ENCODE results near the gene MEGF8. TPM values are rescaled to one million over a fixed set of nuclear protein-coding genes. Genes with fewer than 3 reads are reported as not detected.

MEGF8 gene
- total and polyA plus RNA-seq, 4 donors, result 6.0 to 21.7 (median 11.1) TPM

DNA sequence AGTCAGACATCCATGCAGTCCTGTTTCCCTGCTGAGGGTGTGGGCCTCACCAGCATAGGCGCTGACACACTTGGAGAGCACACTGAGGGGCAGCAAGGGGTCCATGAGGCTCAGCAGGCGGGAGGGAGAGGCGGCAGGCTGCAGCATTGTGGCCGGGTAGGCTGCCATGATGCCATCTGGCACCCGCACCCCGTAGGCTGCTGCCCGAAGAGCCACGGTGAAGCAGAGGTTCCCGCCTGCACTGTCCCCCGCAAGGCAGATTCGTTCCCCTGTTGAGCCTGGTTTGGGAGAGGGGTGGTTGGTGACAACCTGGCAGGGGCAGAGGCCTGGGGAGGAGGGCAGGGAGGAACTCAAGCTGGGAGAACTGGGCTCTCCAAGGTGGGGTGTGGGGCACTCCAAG lies 80.7 kb downstream of the MEGF8 start:
- DNase-seq (no peak), ATAC-seq (ENCODE audit: insufficient read depth, low FRiP score) (no peak)
- no peak overlapping the region for H3K4me3 ChIP-seq
- WGBS, 2 donors, result 96 to 98% methylated on average over 11 of the region's 11 CpGs
- no peak overlapping the region for H3K27ac ChIP-seq (ENCODE audit: low read depth in 1 of 2, low read length in 1 of 2)
- H3K4me1 ChIP-seq (ENCODE audit: control insufficient read depth in 5 of 5, insufficient read depth in 5 of 5, low read length in 5 of 5), result peaks cover 0 to 9% (median 2%) of the 10 kb centered on the region in 5 donors
- no peak overlapping the region for H3K9ac ChIP-seq (ENCODE audit: insufficient read depth in 1 of 2, low read length in 2 of 2)
- TF ChIP-seq CTCF (IDR thresholded peaks at IDR 0.05; ENCODE audit: control extremely low read depth, extremely low read depth), result no peak
- no peaks in the 10 kb centered on the region for H3K9me3 ChIP-seq (ENCODE audit: control insufficient read depth in 4 of 4, insufficient read depth in 3 of 4, low read length in 3 of 4)
- H3K27me3 ChIP-seq (ENCODE audit: control insufficient read depth in 3 of 3, insufficient read depth in 3 of 3, low read length in 2 of 3), result no peaks in the 10 kb centered on the region
- H3K36me3 ChIP-seq (ENCODE audit: control insufficient read depth in 4 of 4, insufficient read depth in 4 of 4, low read length in 4 of 4), result peaks cover 0 to 6% (median under 1%) of the 10 kb centered on the region in 4 donors

DNA sequence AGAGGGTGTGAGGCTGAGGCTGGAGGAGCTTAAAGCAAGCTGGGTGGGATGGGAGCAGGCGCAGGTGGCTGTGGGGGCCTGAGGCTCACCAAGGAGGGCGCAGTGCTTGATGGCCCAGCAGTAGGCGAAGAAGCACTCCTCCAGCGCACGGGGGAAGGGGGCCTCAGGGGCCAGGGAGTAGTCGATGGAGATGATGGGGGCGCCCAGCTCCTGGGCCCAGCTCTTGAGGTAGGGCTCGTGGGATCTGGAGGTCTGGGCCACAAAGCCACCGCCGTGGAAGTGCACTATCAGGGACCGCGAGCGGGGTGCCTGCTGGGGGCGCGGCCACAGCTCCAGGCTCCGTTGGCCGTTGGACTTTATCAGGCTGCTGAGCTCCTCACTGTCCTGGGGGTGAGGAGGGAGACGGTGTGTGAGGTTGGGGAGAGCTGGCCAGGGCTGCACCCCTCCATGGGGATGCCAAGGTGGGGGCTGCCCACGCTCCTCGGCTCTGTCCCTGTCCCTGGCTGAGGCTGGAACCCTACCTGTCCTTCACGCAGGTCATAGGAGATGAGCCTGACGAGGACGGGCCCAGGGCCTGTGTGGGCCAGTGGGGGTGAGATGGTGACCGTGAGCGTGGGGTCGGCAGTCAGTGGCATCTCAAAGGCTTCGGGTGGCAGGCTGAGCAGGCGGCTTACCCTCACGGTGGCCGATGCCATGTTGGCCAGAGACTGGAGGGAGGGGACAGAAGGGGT lies 81.8 kb downstream of the MEGF8 start:
- Histone ChIP-seq H3K4me1 (ENCODE audit: control insufficient read depth in 5 of 5, insufficient read depth in 5 of 5, low read length in 5 of 5) (peaks cover 0 to 9% (median 0%) of the 10 kb centered on the region in 5 donors), H3K9ac (ENCODE audit: insufficient read depth in 1 of 2, low read length in 2 of 2) (no peak overlapping the region), H3K36me3 (ENCODE audit: control insufficient read depth in 4 of 4, insufficient read depth in 4 of 4, low read length in 4 of 4) (peaks cover 0 to 6% (median under 1%) of the 10 kb centered on the region in 4 donors), H3K9me3 (ENCODE audit: control insufficient read depth in 4 of 4, insufficient read depth in 3 of 4, low read length in 3 of 4) (no peaks in the 10 kb centered on the region), H3K4me3 (no peak overlapping the region), H3K27me3 (ENCODE audit: control insufficient read depth in 3 of 3, insufficient read depth in 3 of 3, low read length in 2 of 3) (no peaks in the 10 kb centered on the region), H3K27ac (ENCODE audit: low read depth in 1 of 2, low read length in 1 of 2) (no peak overlapping the region)
- 95 to 98% methylated on average over 30 of the region's 30 CpGs for WGBS, 2 donors
- no peak for TF ChIP-seq CTCF (IDR thresholded peaks at IDR 0.05; ENCODE audit: control extremely low read depth, extremely low read depth)
- DNase-seq, result no peak
- no peak for ATAC-seq (ENCODE audit: insufficient read depth, low FRiP score)

- no peak for ATAC-seq (ENCODE audit: insufficient read depth, low FRiP score)
- Histone ChIP-seq H3K4me3 (no peak overlapping the region), H3K27me3 (ENCODE audit: control insufficient read depth in 3 of 3, insufficient read depth in 3 of 3, low read length in 2 of 3) (no peaks in the 10 kb centered on the region), H3K36me3 (ENCODE audit: control insufficient read depth in 4 of 4, insufficient read depth in 4 of 4, low read length in 4 of 4) (peaks cover 0 to 6% (median under 1%) of the 10 kb centered on the region in 4 donors), H3K27ac (ENCODE audit: low read depth in 1 of 2, low read length in 1 of 2) (no peak overlapping the region), H3K4me1 (ENCODE audit: control insufficient read depth in 5 of 5, insufficient read depth in 5 of 5, low read length in 5 of 5) (peaks cover 0 to 7% (median 0%) of the 10 kb centered on the region in 5 donors), H3K9ac (ENCODE audit: insufficient read depth in 1 of 2, low read length in 2 of 2) (no peak overlapping the region), H3K9me3 (ENCODE audit: control insufficient read depth in 4 of 4, insufficient read depth in 3 of 4, low read length in 3 of 4) (no peaks in the 10 kb centered on the region)
- TF ChIP-seq CTCF (IDR thresholded peaks at IDR 0.05; ENCODE audit: control extremely low read depth, extremely low read depth), result no peak
- no peak for DNase-seq
- WGBS, 2 donors, result 97% methylated on average over 10 of the region's 10 CpGs
Observed at GRCh38 chr19:42407816-42408175, 82.4 kb downstream of the MEGF8 start.

Data from lung (tissue), 12 donors.